ENCODE results near the gene PTGDR2. TPM values are rescaled to one million over a fixed set of nuclear protein-coding genes. Genes with fewer than 3 reads are reported as not detected.

Gene PTGDR2
- total RNA-seq, 1 donor from 2014 or later, result 3.1 TPM

DNA sequence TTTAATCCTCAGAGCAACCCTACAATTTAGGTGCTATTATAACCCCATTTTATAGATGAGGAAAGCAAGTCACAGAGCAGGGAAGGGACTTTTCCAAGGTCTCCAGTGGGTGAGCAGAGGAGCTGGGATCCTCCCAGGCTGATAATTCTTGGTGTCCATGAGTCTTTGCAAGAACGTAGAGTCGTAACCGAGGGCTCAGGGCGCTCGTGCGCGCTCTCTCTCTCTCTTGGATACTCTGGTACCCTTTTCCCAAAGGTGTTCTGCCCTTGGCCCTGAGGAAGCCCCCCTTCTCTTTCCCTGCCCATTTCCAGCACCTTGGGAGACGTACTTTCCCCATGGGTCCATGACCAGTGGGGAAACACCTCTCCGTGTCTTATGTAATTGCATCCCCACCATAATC lies 6.4 kb upstream of the PTGDR2 start:
- intact Hi-C loops (cut with micrococcal nuclease), result no loop called here
- DNase-seq (no peak), ATAC-seq (no peak)

DNA sequence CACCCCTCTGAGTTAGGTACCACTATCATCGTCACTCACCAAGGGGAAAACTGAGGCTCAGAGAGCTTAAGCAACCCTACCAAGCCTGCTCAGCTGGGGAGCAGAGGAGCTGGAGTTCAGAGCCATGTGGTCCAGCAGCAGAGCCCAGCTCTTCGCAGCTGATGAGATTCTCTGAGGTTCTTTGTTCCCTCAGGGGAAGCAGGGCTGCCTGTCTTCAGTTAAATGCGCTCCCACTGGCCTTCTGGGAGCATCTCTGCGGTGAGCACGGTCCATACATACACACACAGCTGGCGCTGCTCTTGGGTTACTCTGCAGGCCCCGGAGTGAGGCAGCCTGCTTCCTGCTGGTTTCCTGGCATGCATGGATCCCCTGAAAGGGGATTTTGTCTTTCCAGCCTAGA lies 5.2 kb upstream of the PTGDR2 start:
- intact Hi-C loops (cut with micrococcal nuclease), result no loop called here
- DNase-seq, result no peak

DNA sequence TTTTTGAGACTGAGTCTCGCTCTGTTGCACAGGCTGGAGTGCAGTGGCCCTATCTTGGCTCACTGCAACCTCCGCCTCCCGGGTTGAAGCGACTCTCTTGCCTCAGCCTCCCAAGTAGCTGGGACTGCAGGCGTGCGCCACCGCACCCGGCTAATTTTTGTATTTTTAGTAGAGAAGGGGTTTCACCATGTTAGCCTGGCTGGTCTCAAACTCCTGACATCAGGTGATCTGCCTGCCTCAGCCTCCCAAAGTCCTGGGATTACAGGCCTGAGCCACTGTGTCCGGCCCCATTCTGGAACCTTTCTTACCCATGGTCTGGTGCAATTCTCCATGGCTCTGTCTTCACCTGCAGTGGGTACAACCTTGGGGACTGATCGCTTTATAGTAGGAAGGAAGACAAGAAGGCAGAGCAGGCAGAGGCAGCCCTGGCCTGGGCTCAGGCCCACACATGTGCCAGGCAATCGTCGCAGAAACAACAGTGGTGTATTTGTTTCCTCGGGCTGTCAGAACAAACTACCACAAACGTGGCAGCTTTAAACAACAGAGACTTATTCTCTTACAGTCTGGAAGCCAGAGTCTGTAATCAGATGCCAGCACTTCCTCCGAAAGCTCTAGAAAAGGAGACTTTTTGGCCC lies 4.0 kb upstream of the PTGDR2 start:
- intact Hi-C loops (cut with micrococcal nuclease), result no loop called here
- no peak for ATAC-seq
- DNase-seq, result no peak

More for the DNA sequence above, 5.2 kb upstream of the PTGDR2 start:
- ATAC-seq, result peak; percentile 48

DNA sequence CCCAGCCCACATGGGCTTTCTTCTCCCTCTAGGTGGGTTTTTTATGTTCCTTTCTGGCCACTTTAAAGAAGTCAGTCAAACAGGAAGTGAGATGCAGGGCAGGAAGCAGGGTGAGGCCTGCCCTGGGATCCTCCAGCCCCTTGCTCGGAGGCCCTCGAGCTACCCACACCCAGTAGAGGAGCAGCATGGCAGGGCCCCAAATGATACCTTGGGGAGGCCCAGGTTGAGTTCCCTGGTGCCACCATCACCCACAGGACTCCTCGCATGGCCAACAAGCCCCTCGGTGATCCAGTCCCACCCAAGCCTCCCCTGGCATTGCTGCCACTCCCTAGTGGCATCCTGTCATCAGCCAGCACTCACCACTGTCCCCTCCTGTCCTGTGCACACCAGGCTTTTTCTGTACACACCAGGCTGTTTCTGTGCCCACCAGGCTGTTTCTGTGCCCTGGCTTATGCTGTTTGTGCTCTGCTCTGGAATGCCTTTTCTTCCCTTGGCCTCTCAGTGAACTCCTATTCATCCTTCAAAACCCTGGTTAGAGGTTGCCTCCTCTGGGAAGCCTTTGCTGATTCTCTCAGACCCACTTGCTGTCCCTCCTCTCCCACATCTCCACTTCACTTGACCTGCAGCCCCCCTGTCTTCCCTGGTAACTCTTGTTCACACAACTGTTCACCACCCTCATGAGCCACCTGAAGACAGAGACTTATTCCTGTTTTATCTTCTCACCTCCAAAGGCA lies 3.1 kb upstream of the PTGDR2 start:
- intact Hi-C loops (cut with micrococcal nuclease), result no loop called here
- ATAC-seq (no peak), DNase-seq (no peak)

DNA sequence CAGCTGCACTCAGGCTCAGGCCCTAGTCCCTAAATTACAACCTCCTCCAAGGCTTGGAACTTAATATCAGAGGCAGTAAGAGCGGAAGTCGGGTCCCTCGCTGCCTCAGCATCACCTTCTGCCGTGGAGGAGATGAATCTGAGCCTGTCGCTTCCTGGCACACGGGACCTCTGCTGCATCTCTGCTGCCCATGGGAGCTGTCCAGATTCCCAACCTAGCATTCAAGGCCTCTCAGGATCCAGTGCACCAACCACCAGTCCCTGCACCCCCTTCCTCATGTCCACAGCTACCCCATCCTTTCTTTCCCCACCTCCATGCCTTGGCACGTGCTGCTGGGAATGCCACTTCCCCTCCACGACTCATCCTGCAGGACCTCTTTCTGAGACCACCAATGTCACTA lies 2.5 kb upstream of the PTGDR2 start:
- DNase-seq (no peak), ATAC-seq (no peak)
- intact Hi-C loops (cut with micrococcal nuclease), result no loop called here

DNA sequence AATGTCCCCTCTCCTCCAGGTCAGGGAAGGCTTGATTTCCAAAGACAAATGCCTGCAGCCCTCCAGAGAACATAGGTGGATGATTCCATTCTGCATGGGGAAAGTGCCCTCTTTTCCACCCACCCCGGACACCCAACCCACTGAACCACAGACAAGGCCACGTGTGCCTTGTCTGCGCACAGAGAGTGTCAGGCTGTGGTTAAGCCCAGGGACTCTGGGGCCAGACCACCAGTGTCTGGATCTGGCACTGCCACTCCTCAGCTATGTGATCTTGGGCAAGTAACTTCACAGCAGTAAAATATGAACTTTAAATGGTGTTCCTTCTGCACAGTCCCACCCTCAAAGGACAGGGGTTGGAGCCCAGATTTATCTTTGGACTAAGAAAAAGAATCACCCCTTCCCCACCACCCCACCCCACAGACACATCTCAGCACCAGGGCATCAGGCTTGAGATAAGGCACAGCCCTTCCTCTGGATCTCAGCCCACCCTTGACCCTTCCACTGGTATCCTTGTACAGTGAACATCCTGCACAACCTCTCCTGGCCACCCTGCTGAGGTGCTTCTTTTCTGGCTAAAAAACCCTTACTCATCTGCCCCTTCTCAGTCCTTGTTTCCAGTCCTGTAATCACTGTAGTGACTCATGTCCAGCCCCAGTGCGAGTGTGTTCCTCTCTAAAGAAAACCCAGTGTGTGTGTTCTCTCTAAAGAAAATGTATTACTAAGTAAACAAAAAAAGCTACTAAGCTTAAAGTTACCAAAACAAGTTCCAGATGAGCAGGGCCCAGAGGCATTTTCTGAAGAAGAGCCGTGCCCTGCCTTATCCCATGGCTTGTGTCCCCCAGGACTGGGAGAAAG lies 1.9 kb upstream of the PTGDR2 start:
- DNase-seq, result no peak
- intact Hi-C loops (cut with micrococcal nuclease), result no loop called here
- ATAC-seq, result peak; percentile 20

DNA sequence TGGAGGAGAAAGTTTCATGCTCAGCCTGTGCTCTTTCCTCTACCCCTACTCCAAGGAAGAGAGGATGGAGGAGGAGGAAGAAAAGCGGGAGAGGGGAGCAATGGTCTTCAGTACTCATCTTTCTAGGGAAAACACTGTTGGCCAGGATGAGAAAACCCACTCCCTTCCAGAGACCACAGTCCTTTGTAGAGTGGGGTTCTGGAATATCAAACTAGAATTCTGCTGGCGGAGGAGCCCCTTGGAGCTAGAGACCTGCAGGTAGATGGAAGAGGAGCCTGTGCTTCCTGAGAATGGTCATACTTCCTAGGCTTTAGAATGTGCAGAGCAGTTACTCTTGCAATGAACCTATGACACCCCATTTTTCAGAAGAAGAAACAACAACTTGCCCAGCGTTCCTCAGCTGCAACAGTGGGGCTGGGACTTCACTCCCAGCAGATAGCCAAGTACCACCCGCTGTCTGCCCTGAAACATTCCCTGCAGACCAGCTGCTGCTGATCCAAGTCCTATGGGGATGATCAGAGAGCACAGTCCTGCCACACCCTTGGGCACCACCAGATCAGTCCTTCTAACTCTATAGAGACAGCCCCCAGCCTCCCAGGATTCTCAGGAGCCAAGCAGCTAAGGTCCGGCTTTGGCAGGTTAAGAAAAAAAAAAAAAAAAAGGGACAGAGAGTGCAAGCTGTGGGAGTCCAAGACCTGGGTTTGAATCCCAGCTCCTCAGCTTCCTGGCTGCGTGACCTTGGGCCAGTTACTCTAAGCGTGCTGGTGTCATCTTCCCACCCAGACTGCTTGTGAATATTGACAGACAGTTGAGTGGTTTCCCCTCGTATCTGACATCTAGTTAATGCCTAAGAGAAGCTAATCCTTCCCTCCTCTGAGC lies 664 bp downstream of the PTGDR2 start:
- ATAC-seq (peak; percentile 32), DNase-seq (no peak)
- intact Hi-C loops (cut with micrococcal nuclease), result no loop called here

DNA sequence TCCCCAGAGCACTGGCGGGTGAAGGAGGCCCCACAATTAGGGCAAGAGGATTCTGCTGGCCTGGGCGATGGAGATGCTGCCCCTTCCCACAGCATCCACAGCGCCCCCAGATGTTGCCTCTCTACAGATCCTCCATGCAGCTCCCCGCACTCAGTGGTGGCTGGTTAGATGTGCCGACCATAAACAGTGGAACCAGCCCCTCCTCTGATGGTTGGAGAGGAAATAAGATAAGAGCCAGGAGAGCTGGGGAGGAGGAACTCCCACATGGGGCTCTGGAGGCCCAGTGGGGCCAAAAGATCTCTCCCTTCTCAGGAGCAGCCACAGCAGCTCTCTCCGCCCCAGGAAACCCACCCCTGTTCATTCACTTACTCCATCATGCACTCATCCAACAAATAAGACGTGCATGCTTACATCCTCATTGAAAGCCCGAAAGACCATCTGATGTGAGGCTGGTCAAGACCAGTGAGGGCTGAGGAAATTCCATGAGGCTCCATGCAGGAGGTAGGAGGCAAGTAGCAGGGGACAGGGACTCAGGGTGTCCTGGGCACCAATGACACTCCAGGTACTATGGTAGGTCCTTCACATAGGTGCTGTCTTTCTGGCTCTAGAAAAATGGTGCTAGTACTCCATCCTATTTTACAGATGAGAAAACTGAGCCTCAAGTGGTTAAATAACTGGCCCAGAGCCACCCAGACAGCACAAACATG lies 1.5 kb downstream of the PTGDR2 start:
- DNase-seq (no peak), ATAC-seq (peak; percentile 35)
- intact Hi-C loops (cut with micrococcal nuclease), result no loop called here

DNA sequence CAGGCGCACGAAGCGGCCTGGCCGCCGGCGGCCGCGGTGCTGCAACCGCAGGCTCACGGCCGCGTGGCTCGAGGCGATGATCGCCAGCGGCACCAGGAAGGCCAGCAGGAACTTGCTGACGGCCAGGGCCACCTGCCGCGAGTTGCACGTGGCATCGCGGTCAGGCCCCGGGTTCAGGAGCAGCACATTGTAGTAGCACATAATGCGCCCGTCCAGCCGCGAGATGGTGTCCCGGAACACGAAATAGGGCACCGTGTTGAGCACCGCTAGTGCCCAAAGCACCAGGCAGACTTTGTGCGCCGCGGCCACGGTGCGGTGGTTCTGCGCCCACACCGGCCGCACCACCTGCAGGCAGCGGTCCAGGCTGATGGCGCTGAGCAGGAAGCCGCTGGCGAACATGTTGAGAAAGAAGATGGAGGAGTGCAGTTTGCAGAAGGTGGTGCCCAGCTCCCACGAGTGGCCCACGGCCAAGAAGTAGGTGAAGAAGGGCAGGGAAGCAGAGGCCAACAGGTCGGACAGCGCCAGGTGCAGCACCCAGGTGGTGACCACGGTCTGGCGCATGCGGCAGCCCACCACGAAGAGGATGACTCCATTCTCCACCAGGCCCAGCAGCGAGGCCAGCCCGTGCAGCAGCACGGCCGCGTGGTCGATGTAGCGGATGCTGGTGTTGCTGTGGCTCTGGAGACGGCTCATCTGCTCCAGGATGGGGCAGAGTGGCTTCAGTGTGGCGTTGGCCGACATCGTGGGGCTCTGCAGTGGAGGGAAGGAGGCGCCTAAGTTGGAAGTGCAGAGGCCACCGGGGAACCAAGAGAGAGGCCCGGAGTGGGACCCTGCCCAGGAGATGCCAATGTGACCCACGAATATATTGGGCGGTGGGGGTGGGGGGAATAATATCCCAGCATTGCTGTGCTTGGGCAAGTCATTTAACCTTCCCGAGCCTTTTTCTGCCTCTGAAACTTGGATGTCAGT lies 2.5 kb downstream of the PTGDR2 start:
- DNase-seq (no peak), ATAC-seq (no peak)
- intact Hi-C loops (cut with micrococcal nuclease), result no loop called here

DNA sequence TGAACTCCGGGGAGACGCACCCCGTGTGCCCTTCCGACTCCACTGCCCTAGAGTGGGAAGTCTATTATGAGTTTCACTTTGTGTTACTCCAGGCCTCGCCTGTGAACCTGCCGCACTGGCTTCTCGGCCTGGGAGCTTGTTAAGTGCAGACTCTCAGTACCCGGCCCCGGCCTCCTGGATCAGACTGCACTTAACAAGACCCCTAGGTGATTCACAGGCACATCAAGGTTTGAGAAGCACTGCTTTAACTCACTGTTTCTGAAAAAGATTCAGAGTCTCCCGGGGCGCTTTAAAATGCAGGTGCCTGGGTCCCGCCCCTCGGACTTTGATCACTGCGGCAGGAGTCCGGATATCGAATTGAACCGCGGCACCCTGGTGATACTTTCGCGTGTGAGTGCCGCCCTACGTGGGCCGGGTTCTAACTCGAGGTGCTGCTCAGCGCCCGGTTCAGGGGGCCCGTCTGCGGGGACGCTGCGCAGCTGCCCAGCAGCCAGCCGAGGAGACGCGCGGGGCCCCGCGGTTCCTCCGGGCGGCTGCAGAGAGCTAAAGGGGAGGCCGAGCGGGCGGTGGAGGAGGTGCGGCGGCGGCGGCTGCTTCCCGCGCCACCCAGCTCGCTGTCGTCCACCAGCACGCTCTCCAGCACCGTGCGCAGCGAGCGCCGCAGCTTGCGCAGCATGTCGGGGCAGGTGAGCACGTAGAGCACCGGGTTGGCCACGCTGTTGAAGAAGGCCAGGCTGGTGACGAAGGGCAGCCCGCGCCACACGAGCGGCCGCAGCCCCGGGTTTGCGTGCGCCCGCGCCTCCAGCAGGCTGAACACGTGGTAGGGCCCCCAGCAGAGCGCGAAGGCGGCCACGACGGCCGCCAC lies 3.4 kb downstream of the PTGDR2 start:
- intact Hi-C loops (cut with micrococcal nuclease), result no loop called here
- DNase-seq (no peak), ATAC-seq (no peak)

DNA sequence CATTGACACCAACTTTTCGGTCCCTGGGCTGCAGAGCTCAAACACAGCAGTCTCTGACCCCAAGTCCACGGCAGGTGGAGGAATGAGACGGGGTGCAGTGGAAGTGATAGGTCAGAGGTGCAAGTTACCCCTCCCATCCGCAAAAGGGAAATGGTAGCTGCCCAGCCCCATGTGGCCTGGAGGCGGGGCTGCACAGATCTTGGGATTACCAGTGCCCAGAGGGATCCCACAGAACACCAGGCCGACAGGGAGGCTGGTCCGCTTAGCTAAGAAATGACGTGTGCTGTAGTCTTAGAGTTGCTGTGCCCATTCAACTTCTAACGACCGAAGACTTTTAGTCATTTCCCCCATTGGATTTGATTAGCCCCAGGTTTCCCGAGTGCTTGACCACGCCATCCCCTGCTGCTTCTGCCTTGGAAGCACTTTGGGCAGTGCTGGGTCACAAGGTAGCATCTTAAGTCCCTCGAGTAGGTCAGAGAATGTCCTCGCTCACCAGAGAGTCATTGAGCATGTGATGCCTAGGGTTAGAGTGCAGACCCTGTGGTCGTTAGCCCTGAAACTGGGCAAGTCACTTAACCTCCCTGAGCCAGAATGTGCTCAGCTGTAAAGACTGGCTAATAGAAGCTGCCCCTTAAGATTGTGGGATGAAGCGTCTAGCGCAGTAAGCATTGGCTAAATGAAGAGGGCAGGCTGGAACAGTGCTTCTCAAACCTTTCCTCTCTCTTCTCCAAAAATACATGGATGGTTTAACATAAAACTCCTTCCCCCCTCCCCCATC lies 4.2 kb downstream of the PTGDR2 start:
- intact Hi-C loops (cut with micrococcal nuclease), result no loop called here
- DNase-seq (no peak), ATAC-seq (no peak)

DNA sequence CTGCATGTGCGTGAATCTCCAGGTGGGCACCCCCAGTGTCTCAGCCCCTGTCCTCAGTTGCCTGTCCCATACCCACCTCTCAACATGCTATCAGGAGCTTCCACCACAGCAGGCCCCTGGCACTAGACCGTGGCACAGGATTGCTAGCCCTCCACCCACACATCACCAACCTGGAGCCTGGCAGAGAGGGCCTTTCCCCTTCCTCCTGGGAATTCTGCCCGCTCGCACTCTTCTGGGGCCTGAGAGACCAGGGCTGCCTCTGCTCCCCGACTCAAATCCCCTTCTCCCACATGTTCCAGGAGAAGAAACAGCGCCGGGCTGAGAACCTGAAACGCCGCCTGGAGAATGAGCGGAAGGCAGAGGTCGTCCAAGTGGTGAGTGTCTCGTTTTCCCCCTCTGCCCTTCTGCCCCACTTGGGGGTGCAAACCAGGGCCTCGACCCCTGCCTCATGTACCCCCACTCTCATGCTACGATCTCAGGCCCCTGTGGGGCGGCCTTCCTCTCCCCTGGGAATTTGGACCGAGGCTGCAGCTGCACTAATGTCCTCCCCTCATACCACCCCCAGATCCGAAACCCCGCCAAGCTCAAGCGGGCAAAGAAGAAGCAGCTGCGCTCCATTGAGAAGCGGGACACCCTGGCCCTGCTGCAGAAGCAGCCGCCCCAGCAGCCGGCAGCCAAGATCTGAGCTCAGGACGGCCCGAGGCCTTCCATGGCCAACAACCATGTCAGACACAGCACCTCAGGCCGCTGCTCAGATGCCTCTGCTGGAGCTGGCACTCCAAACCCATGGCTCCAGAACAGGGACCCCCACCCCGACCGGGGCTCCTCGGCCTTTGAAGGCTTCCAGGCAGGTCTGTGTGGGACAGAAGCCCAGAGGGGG lies 5.9 kb downstream of the PTGDR2 start:
- intact Hi-C loops (cut with micrococcal nuclease), result no loop called here
- ATAC-seq (no peak), DNase-seq (no peak)

DNA sequence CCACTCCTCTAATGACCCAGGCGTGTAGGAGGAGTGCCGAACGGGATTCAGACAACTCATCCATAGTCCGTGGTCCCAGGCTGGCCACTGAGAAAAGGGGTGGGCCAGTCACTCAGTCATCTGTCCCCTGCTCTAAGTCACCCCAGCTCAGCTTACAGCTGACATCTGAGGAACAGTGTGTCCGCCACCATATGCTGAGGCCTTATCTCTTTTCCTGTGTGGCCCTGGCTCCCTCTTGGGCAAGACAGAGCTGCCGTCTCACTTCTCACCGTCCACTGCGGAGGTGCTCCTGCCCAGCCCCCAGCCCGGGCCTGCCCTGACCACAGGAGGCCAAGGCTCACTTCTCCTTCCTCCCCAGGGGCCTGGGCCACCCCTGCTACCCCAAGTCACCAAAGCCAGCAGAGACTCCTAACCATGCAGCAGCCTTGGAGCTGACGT lies 7.0 kb downstream of the PTGDR2 start:
- no peak for DNase-seq
- no peak for ATAC-seq
- intact Hi-C loops (cut with micrococcal nuclease), result no loop called here

DNA sequence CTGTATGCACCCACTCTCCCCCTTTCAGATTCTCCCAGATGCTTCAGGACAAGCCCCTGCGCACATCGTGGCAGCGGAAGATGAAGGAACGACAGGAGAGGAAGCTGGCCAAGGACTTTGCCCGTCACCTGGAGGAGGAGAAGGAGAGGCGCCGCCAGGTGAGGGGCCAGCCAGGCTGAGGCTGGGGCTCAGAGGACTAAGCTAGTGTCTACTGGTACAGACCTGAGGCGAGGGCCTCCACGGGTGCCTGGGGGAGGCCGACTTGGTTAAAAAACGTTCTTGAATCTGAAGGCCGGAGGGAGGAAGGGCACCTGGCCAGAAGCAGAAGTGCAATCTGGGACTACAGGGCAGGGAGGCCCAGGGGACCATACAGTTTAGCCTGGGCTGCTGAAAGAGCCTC lies 7.9 kb downstream of the PTGDR2 start:
- DNase-seq, result no peak
- ATAC-seq, result no peak
- intact Hi-C loops (cut with micrococcal nuclease), result no loop called here

DNA sequence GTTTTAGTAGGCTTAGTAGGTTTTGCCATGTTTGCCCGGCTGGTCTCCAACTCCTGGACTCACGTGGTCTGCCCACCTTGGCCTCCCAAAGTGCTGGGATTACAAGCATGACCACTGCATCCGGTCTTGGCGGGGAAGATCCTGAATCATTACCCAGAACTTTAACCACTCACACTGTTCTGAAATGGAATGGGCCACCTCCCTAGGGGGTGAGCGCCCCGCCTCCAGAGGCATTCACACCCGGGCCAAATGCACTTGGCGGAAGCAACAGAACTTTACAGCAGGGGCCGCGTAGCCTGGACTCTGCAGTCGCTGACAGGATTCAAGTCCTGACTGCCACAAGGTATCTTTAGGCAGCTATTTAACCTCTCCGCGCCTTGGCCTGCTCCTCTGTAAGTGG lies 8.5 kb downstream of the PTGDR2 start:
- ATAC-seq, result no peak
- intact Hi-C loops (cut with micrococcal nuclease), result no loop called here
- DNase-seq, result no peak
